OCI-LY3 (cell line): Measurements from ENCODE around the gene MAOB.
"Not testable (repeated sequence)": the region's sequence is repeated elsewhere in the genome, so short reads cannot be mapped to it uniquely, and the experiment has no call there.

Experiments used
- CTCF ChIP-seq: fragments of 200-600, 300-600 bp; sonication (generic); IDR thresholded peaks from 2 replicates; pipeline ENCODE4 v1.5.1; 2014; ENCODE audit warnings: antibody characterized with exemption, low read length, low read depth
- EZH2phosphoT487 ChIP-seq: fragments of 200-600 bp; shearing (Covaris generic); IDR thresholded peaks from 2 replicates; pipeline ENCODE4 v1.6.1; 2018; ENCODE audit warnings: antibody characterized with exemption, mixed run types, low read depth

GRCh38 chrX:43922032-43922431 is 39.8 kb upstream of the MAOB start:
- not testable (repeated sequence) for TF ChIP-seq CTCF, EZH2phosphoT487
